GM06990 (cell line): Measurements from ENCODE around the gene WNT11.
"Not testable (repeated sequence)": the region's sequence is repeated elsewhere in the genome, so short reads cannot be mapped to it uniquely, and the experiment has no call there.

Experiments
- DNase-seq: peaks from one replicate; pipeline ENCODE4 v3.0.0-alpha.2; 2011; ENCODE audit not compliant: insufficient read length; ENCODE audit errors: extremely low read depth
- H3K27me3 ChIP-seq: replicated peaks from 2 replicates; pipeline ENCODE4 v1.6.0; 2011; ENCODE audit warnings: low read length; ENCODE audit not compliant: control insufficient read depth, insufficient read depth
- H3K36me3 ChIP-seq: 2 replicates; pipeline ENCODE4 v1.5.1; 2011; ENCODE audit warnings: low read length; ENCODE audit not compliant: control insufficient read depth, insufficient read depth
- H3K4me3 ChIP-seq: replicated peaks from 2 replicates; pipeline ENCODE4 v1.5.1; 2011; ENCODE audit warnings: low read depth, mild to moderate bottlenecking, control low read depth, low read length
- TF ChIP-seq, protein P1 (sequence below): IDR thresholded peaks from 2 replicates; pipeline ENCODE4 v1.5.1; 2011; ENCODE audit warnings: low read length, control low read depth, mild to moderate bottlenecking, inconsistent platforms; ENCODE audit not compliant: insufficient read depth, poor library complexity, severe bottlenecking

WNT11 gene

DNA sequence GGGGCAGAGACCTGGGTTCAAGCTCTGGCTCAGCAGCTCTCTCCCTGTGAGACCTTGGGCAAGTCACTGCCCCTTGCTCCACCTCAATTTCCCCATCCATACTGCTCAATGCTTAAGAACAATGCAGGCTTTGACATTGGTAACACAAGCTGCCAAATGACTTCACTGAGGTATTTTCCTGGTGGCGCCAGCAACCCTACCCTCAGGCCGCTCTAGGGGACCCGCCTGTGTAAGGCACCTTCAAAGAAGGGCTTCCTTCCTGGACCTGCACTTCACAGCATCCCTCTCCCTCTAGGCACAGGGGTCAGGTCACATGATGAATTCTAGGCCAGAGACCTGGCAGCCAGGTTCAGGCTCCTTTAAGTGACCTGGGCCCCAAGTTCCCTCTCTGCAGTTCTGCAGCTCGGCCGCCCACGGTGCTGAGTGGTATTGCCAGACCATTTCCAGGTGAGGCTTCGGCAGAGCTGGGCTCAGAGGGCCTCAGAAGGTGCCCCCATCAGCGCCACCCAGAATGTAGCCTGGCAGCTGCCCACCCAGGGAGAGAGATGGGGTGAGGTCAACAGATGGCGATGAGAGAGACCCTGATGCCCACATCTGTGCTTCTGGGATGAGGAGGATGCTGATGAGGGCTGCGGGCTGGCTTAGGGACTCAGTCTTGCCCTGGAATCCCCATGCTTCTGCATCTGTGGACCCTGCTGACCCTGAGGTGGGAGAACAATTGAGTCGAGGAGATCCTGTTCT is 4.5 kb downstream of the WNT11 start:
- no peaks in the 10 kb centered on the region for H3K36me3 ChIP-seq
- TF ChIP-seq, protein P1, sequence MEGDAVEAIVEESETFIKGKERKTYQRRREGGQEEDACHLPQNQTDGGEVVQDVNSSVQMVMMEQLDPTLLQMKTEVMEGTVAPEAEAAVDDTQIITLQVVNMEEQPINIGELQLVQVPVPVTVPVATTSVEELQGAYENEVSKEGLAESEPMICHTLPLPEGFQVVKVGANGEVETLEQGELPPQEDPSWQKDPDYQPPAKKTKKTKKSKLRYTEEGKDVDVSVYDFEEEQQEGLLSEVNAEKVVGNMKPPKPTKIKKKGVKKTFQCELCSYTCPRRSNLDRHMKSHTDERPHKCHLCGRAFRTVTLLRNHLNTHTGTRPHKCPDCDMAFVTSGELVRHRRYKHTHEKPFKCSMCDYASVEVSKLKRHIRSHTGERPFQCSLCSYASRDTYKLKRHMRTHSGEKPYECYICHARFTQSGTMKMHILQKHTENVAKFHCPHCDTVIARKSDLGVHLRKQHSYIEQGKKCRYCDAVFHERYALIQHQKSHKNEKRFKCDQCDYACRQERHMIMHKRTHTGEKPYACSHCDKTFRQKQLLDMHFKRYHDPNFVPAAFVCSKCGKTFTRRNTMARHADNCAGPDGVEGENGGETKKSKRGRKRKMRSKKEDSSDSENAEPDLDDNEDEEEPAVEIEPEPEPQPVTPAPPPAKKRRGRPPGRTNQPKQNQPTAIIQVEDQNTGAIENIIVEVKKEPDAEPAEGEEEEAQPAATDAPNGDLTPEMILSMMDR, result no peak
- no peak overlapping the region for H3K4me3 ChIP-seq
- H3K27me3 ChIP-seq, result peaks cover 5% of the 10 kb centered on the region
- DNase-seq, result no peak

- H3K4me3 ChIP-seq, result no peak overlapping the region
- TF ChIP-seq, protein P1, result no peak
- DNase-seq, result no peak
These were observed 5.2 kb downstream of the WNT11 start for GRCh38 chr11:76201056-76201455.

DNA sequence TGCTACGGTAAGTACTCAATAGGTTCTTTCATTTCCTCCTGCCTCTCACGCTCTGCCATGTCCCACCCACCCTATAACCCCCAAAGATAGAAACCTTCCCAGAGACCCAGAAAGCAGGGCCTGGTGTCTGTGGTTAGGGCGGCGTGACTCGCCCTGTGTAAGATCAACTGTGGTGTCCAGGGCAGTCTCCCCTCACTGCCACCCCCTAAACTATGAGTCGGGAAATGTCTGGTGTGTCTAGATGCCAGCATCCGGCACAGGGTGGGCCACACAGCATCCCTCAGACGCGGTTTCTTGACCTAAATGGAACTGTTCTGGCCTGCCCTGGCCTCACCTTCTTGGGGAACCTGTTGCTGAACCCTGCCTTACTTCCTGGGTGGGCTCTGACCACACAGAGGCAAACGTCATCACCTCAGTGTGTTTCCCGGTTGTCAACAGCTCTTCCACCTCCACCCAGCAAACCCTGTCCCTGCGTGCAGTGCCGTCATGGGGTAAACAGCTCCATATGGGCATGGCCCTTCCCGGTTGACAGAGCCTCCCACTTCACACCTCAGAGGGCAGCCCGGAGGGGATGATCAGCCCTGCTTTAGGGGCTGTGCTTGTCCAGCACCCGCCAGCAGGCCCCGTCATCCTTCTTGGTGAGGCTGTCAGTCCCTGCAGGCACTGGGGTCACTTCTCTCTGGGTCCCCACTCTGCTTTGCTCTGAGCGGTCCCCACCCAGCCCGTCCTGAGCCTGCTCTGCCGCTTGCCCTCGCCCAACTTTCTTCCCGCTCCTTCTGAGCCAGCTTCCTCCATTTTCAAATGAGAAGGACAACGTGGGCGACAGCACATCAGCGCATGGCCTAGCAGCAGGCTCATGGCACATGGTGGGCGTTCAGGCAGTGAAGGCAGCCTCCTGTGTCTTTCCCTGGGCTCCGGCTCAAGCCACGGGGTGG is 6.0 kb downstream of the WNT11 start:
- DNase-seq, result no peak
- TF ChIP-seq, protein P1, result no peak
- H3K36me3 ChIP-seq, result no peaks in the 10 kb centered on the region

More at GRCh38 chr11:76201056-76201455, 5.2 kb downstream of the WNT11 start:
- Histone ChIP-seq H3K27me3 (peaks cover 5% of the 10 kb centered on the region), H3K36me3 (no peaks in the 10 kb centered on the region)

GRCh38 chr11:76198691-76199090 is 7.6 kb downstream of the WNT11 start:
- not testable (repeated sequence) for H3K27me3 ChIP-seq, H3K36me3 ChIP-seq, H3K4me3 ChIP-seq, DNase-seq

More for the DNA sequence above, 6.0 kb downstream of the WNT11 start:
- peaks cover 2% of the 10 kb centered on the region for H3K27me3 ChIP-seq
- no peak overlapping the region for H3K4me3 ChIP-seq

DNA sequence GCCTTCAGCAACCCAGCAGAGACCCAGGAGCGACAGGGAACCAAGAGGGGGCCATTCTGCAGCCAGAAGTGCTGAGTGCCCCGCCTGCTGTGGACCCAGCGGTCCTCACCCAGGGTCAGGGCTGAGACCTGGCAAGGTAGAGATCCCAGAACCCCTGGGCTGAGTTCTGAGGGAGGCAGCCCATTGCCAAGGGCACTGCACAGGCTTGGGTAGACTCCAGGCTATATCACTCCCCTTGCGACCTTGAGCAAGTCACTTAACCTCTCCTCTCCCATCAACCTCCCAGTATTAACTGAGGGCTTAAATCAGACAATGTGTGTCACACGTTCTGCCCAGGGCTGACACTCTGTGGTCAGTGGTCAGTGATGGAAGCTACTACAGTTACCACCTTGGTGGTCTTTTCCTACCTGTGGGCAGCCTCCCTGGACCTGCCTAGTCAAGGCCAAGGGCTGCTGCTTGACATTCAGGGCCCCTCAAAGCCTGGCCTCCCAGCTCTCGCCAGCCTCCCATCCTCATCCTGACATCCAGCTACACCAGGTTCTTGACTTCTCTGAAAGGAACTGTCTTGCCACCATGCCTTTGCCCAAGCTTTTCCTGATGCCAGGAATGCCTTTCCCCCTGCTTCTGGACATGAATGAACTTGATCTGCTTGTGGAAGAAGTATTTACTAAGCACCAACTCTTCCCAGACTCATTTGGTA is 8.2 kb downstream of the WNT11 start:
- Histone ChIP-seq H3K27me3 (no peaks in the 10 kb centered on the region), H3K4me3 (no peak overlapping the region), H3K36me3 (no peaks in the 10 kb centered on the region)
- no peak for DNase-seq
- TF ChIP-seq, protein P1, result no peak
